Neutrophil (primary cell): ENCODE measurements around the gene ACKR2.

Experiments
- H3K27ac ChIP-seq: fragments of 200-600 bp; sonication (generic); 2 replicates; pipeline ENCODE4 v1.5.1; 2016; ENCODE audit warnings: mild to moderate bottlenecking, moderate library complexity
- H3K27me3 ChIP-seq: fragments of 200-600 bp; sonication (generic); 2 replicates; pipeline ENCODE4 v1.6.0; 2016; ENCODE audit warnings: mild to moderate bottlenecking
- H3K36me3 ChIP-seq: fragments of 200-600 bp; sonication (generic); 2 replicates; pipeline ENCODE4 v1.5.1; 2017
- H3K4me1 ChIP-seq, 2 experiments: fragments of 200-600 bp in 1 of 2; sonication (generic) in 1 of 2; 1 replicate in 1 of 2; 2 replicates in 1 of 2; pipeline versions ENCODE4 v1.5.1 to v1.6.1; 2013 to 2016; ENCODE audit warnings: low read depth in 1 of 2, low read length in 1 of 2, mild to moderate bottlenecking in 1 of 2, moderate library complexity in 1 of 2; ENCODE audit not compliant: control insufficient read depth in 1 of 2, insufficient read depth in 1 of 2
- H3K4me3 ChIP-seq, 2 experiments: fragments of 200-600 bp in 1 of 2; sonication (generic) in 1 of 2; 1 replicate in 1 of 2; 2 replicates in 1 of 2; pipeline ENCODE4 v1.5.1; 2013 to 2016; ENCODE audit warnings: low read depth in 1 of 2, low read length in 1 of 2, mild to moderate bottlenecking in 1 of 2, moderate library complexity in 1 of 2
- H3K9me3 ChIP-seq: fragments of 200-600 bp; sonication (generic); 2 replicates; pipeline ENCODE4 v1.5.1; 2016
- CTCF ChIP-seq: fragments of 200-600 bp; sonication (generic); IDR thresholded peaks from 2 replicates; pipeline ENCODE4 v1.5.1; 2016; ENCODE audit warnings: antibody characterized with exemption

The ACKR2 gene

GRCh38 chr3:42865256-42865655 lies 56.0 kb downstream of the ACKR2 start:
- Histone ChIP-seq H3K4me1 (no peaks in the 10 kb centered on the region), H3K4me3 (no peak overlapping the region), H3K9me3 (no peaks in the 10 kb centered on the region), H3K27ac (no peak overlapping the region), H3K36me3 (no peaks in the 10 kb centered on the region), H3K27me3 (no peaks in the 10 kb centered on the region)
- no peak for TF ChIP-seq CTCF

GRCh38 chr3:42867138-42867537 lies 57.9 kb downstream of the ACKR2 start:
- H3K27me3 ChIP-seq: no peaks in the 10 kb centered on the region
- H3K9me3 ChIP-seq: no peaks in the 10 kb centered on the region
- TF ChIP-seq CTCF: no peak
- no peaks in the 10 kb centered on the region for H3K36me3 ChIP-seq
- no peak overlapping the region for H3K27ac ChIP-seq
- H3K4me3 ChIP-seq: no peak overlapping the region
- no peaks in the 10 kb centered on the region for H3K4me1 ChIP-seq

GRCh38 chr3:42868841-42869240 lies 59.6 kb downstream of the ACKR2 start:
- H3K4me3 ChIP-seq: no peak overlapping the region
- H3K9me3 ChIP-seq: no peaks in the 10 kb centered on the region
- no peaks in the 10 kb centered on the region for H3K4me1 ChIP-seq
- no peak for TF ChIP-seq CTCF
- H3K36me3 ChIP-seq: no peaks in the 10 kb centered on the region
- no peaks in the 10 kb centered on the region for H3K27me3 ChIP-seq
- H3K27ac ChIP-seq: no peak overlapping the region

- TF ChIP-seq CTCF: no peak
- no peak overlapping the region for H3K4me3 ChIP-seq
- H3K27ac ChIP-seq: no peak overlapping the region
- no peaks in the 10 kb centered on the region for H3K36me3 ChIP-seq
- no peaks in the 10 kb centered on the region for H3K27me3 ChIP-seq
- no peaks in the 10 kb centered on the region for H3K4me1 ChIP-seq
- no peaks in the 10 kb centered on the region for H3K9me3 ChIP-seq
Observed at GRCh38 chr3:42871592-42872196, 62.4 kb downstream of the ACKR2 start.

- TF ChIP-seq CTCF: no peak
- H3K36me3 ChIP-seq: no peaks in the 10 kb centered on the region
- H3K9me3 ChIP-seq: no peaks in the 10 kb centered on the region
- no peaks in the 10 kb centered on the region for H3K4me1 ChIP-seq
- no peak overlapping the region for H3K27ac ChIP-seq
- no peaks in the 10 kb centered on the region for H3K27me3 ChIP-seq
- no peak overlapping the region for H3K4me3 ChIP-seq
Observed at GRCh38 chr3:42872718-42873117, 63.5 kb downstream of the ACKR2 start.
